ENCODE data around the gene DNAJB6.

DNA sequence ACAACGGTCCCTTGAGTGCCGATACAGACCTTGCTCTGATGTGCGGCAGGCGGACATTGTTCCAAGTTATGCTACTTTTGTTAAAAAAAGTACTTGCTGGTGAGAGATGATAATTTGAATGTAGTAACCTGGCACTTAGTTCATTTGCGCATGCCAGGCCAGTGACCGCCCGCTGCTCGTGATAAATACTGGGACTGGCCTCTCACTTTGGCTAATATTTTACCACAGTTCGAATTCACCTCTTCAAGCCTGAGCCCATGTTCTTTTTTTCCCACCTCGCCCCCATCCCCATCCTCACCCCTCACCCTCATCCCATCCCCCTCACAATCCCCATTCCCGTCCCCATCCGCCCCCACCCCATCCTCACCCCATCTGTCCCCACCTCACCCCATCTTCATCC lies 126.4 kb downstream of the DNAJB6 start:
- TF ChIP-seq, protein P1, sequence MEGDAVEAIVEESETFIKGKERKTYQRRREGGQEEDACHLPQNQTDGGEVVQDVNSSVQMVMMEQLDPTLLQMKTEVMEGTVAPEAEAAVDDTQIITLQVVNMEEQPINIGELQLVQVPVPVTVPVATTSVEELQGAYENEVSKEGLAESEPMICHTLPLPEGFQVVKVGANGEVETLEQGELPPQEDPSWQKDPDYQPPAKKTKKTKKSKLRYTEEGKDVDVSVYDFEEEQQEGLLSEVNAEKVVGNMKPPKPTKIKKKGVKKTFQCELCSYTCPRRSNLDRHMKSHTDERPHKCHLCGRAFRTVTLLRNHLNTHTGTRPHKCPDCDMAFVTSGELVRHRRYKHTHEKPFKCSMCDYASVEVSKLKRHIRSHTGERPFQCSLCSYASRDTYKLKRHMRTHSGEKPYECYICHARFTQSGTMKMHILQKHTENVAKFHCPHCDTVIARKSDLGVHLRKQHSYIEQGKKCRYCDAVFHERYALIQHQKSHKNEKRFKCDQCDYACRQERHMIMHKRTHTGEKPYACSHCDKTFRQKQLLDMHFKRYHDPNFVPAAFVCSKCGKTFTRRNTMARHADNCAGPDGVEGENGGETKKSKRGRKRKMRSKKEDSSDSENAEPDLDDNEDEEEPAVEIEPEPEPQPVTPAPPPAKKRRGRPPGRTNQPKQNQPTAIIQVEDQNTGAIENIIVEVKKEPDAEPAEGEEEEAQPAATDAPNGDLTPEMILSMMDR (IDR thresholded peaks at IDR 0.05; ENCODE audit: low read depth, low read length): no peak
- no peak for TF ChIP-seq EZH2phosphoT487 (IDR thresholded peaks at IDR 0.05; ENCODE audit: low read depth)
